HepG2 (cell line): ENCODE data around the gene EWSR1. TPM values are rescaled to one million over a fixed set of nuclear protein-coding genes. Genes with fewer than 3 reads are reported as not detected.

Source experiments
- ATAC-seq: fragments of 200-7000 bp; cut with Tn5 transposase; 3 replicates; pipeline ENCODE4 v1.9.1; 2020; ENCODE audit warnings: mild to moderate bottlenecking, moderate library complexity
- BruUV-seq: library from RNA; stranded (reverse); fragments of 400-500 nt; replicated peaks from 2 replicates; lab custom pipeline; 2021; lab: Mats Ljungman, UMichigan
- CTCF ChIA-PET: fragments of 300-600 bp; formaldehyde crosslinking; extraction: SDS; loops from one replicate; lab custom pipeline; 2021; ENCODE audit warnings: low total read pairs, inconsistent platforms, low intra/inter-chr PET ratio; lab: Yijun Ruan, JAX
- POLR2A ChIA-PET: fragments of 350-600 bp; sonication (Branson Sonifier 250); formaldehyde crosslinking; loops from one replicate; lab custom pipeline; 2020; ENCODE audit warnings: antibody characterized with exemption, inconsistent platforms; lab: Yijun Ruan, JAX
- DNase-seq: peaks from one replicate; pipeline ENCODE4 v3.0.0-alpha.2; 2015; ENCODE audit warnings: low spot score
- FAIRE-seq: peaks from 3 replicates; lab custom pipeline; 2011; peaks lifted over from hg19 to GRCh38; lab: Jason Lieb, UNC
- H2AFZ ChIP-seq: one replicate; pipeline ENCODE4 v1.6.1; 2011; ENCODE audit warnings: low read length, inconsistent platforms
- H3K27ac ChIP-seq: fragments of 300-600 bp; 3 replicates; pipeline ENCODE4 v1.8.0; 2011; ENCODE audit warnings: mixed run types, mild to moderate bottlenecking, mixed read lengths, low read length, inconsistent platforms; ENCODE audit not compliant: insufficient read depth; ENCODE audit errors: extremely low read length
- H3K27me3 ChIP-seq, 2 experiments: fragments of 200-600 bp in 1 of 2; 2 replicates in 1 of 2; 3 replicates in 1 of 2; pipeline versions ENCODE4 v1.6.0 to v1.8.0; 2011; ENCODE audit warnings: low read length in 2 of 2, mild to moderate bottlenecking in 2 of 2, moderate library complexity in 2 of 2, inconsistent platforms in 1 of 2; ENCODE audit not compliant: insufficient read depth in 2 of 2, control insufficient read depth in 1 of 2
- H3K36me3 ChIP-seq, 2 experiments: fragments of 200-600 bp in 1 of 2; replicated peaks in 1 of 2; 2 replicates in 1 of 2; 3 replicates in 1 of 2; pipeline versions ENCODE4 v1.5.1 to v1.8.0; 2011; ENCODE audit warnings: low read length in 2 of 2, inconsistent platforms in 1 of 2; ENCODE audit not compliant: insufficient read depth in 2 of 2, control insufficient read depth in 1 of 2
- H3K4me1 ChIP-seq: 2 replicates; pipeline ENCODE4 v1.5.1; 2012; ENCODE audit warnings: low read length, inconsistent platforms; ENCODE audit not compliant: insufficient read depth
- H3K4me2 ChIP-seq: 2 replicates; pipeline ENCODE4 v1.6.0; 2011; ENCODE audit warnings: low read depth, low read length, inconsistent platforms
- H3K4me3 ChIP-seq, 3 experiments: fragments of 200-600 bp in 1 of 3; sonication (generic), shearing (Covaris generic) in 1 of 3; replicated peaks in 1 of 3; 2 replicates each; pipeline ENCODE4 v1.5.1; 2011 to 2016; ENCODE audit warnings: low read length in 3 of 3, inconsistent platforms in 2 of 3, low read depth in 2 of 3, mild to moderate bottlenecking in 2 of 3, control low read depth in 1 of 3, mixed read lengths in 1 of 3; ENCODE audit not compliant: insufficient read depth in 1 of 3
- H3K79me2 ChIP-seq: one replicate; pipeline ENCODE4 v1.6.1; 2011; ENCODE audit warnings: low read length, inconsistent platforms; ENCODE audit not compliant: insufficient read depth
- H3K9ac ChIP-seq: 2 replicates; pipeline ENCODE4 v1.6.0; 2011; ENCODE audit warnings: mild to moderate bottlenecking, low read depth, low read length, inconsistent platforms; ENCODE audit not compliant: insufficient read depth
- H3K9me3 ChIP-seq: 2 replicates; pipeline ENCODE4 v1.5.1; 2012; ENCODE audit warnings: mild to moderate bottlenecking, low read length
- H4K20me1 ChIP-seq: 2 replicates; pipeline ENCODE4 v1.6.0; 2011; ENCODE audit warnings: inconsistent platforms, mild to moderate bottlenecking, low read length, moderate library complexity; ENCODE audit not compliant: insufficient read depth
- BHLHE40 ChIP-seq: IDR thresholded peaks from 2 replicates; pipeline ENCODE4 v1.6.1; 2011; ENCODE audit warnings: low read length, improper control_type of control experiment
- FOSL1 ChIP-seq: sonication (generic); formaldehyde crosslinking; IDR thresholded peaks from 2 replicates; pipeline ENCODE4 v1.9.0; 2021; ENCODE audit warnings: missing genetic modification reagents, borderline replicate concordance
- HMG20B ChIP-seq: conservative IDR thresholded peaks from 2 replicates; pipeline ENCODE4 v1.6.1; 2016; ENCODE audit warnings: missing genetic modification reagents, missing compliant biosample characterization
- MEIS2 ChIP-seq: sonication (generic); formaldehyde crosslinking; IDR thresholded peaks from 2 replicates; pipeline ENCODE4 v1.9.0; 2021; ENCODE audit warnings: mild to moderate bottlenecking, missing genetic modification reagents
- PAF1 ChIP-seq: IDR thresholded peaks from 2 replicates; pipeline ENCODE4 v1.6.1; 2016; ENCODE audit warnings: missing genetic modification reagents, missing compliant biosample characterization
- ZNF30 ChIP-seq: sonication (generic); formaldehyde crosslinking; IDR thresholded peaks from 2 replicates; pipeline ENCODE4 v1.5.0; 2020; ENCODE audit warnings: mild to moderate bottlenecking, missing genetic modification reagents
- ZNF331 ChIP-seq: sonication (generic); formaldehyde crosslinking; IDR thresholded peaks from 2 replicates; pipeline ENCODE4 v1.4.0; 2020; ENCODE audit warnings: missing genetic modification reagents
- ZNF333 ChIP-seq: sonication (generic); formaldehyde crosslinking; IDR thresholded peaks from 2 replicates; pipeline ENCODE4 v1.4.0; 2020; ENCODE audit warnings: mild to moderate bottlenecking, missing genetic modification reagents, borderline replicate concordance
- ZNF7 ChIP-seq: IDR thresholded peaks from 2 replicates; pipeline ENCODE4 v1.6.1; 2016; ENCODE audit warnings: missing biosample characterization, missing genetic modification reagents
- ZSCAN25 ChIP-seq: sonication (generic); formaldehyde crosslinking; IDR thresholded peaks from 2 replicates; pipeline ENCODE4 v1.8.0; 2022; ENCODE audit warnings: mild to moderate bottlenecking, missing genetic modification reagents
- WGBS: methylation state at CpG from one replicate; pipeline ENCODE4 v1.1.6; 2017; ENCODE audit warnings: low lambda C conversion rate; 5-methylcytosine and 5-hydroxymethylcytosine counted together
- in situ Hi-C: cut with HindIII; loops from 2 replicates; pipeline ENCODE4 v1.10.0; 2017; ENCODE audit warnings: low pct_unique_long_range_greater_than_20kb; ENCODE audit not compliant: extremely low pct_ligation_motif_present
- intact Hi-C: fragments of 100-400 bp; cut with micrococcal nuclease; formaldehyde crosslinking; loops from one replicate; pipeline ENCODE4 v1.10.0; 2022; ENCODE audit not compliant: unreplicated experiment
- polyA plus RNA-seq, 8 experiments: library from polyadenylated mRNA; depleted of rRNA in 3 of 8; stranded (reverse) in 7 of 8; unstranded in 1 of 8; fragments of >200 nt; fragmentation: Illumina TruSeq in 4 of 8; extraction: Trizol in 4 of 8; gene quantifications; 2 replicates each; pipeline versions ENCODE4 v1.2.1 to v1.2.3, GENCODE V29; 2011 to 2016; ENCODE audit warnings: low read depth in 4 of 8, missing spikeins in 1 of 8, mixed read lengths in 1 of 8; ENCODE audit not compliant: insufficient read depth in 1 of 8
- total RNA-seq, 5 experiments: library from RNA; depleted of rRNA; stranded (reverse); fragments of >200 nt; fragmentation: Illumina TruSeq; extraction: Trizol; gene quantifications; 2 replicates each; pipeline ENCODE4 v1.2.3, GENCODE V29; 2016; ENCODE audit warnings: low read depth in 1 of 5
- TF ChIP-seq, protein P1 (sequence below): sonication (generic); formaldehyde crosslinking; IDR thresholded peaks from 2 replicates; pipeline ENCODE4 v1.4.0; 2020; ENCODE audit warnings: missing genetic modification reagents

Gene EWSR1
- total and polyA plus RNA-seq, 2 of the 13 experiments (the other 11 are each of a cell fraction or from before 2014, with no cell fraction given), result 211 to 326 TPM

GRCh38 chr22:29339381-29340235 lies 71.5 kb downstream of the EWSR1 start:
- Histone ChIP-seq H3K4me2 (no peak overlapping the region), H3K36me3 (peaks cover 18 to 42% of the 10 kb centered on the region in 2 experiments), H3K9ac (no peak overlapping the region), H3K27ac (no peak overlapping the region), H3K27me3 (no peaks in the 10 kb centered on the region), H3K79me2 (no peaks in the 10 kb centered on the region), H4K20me1 (no peaks in the 10 kb centered on the region)
- BruUV-seq, result no TSS peak
- ATAC-seq (no peak), FAIRE-seq (no peak), DNase-seq (no peak)
- in situ Hi-C loops, result no loop called here
- POLR2A ChIA-PET, result no interaction called here
- intact Hi-C loops, result no loop called here
- TF ChIP-seq ZNF331 (no peak), ZNF7 (no peak), ZNF30 (CRISPR knock-in tag) (no peak), HMG20B (CRISPR knock-in tag) (no peak), MEIS2 (CRISPR knock-in tag) (no peak), BHLHE40 (no peak), ZNF333 (CRISPR knock-in tag) (no peak), PAF1 (CRISPR knock-in tag) (no peak), ZSCAN25 (no peak), FOSL1 (CRISPR knock-in tag) (no peak)
- TF ChIP-seq, protein P1, sequence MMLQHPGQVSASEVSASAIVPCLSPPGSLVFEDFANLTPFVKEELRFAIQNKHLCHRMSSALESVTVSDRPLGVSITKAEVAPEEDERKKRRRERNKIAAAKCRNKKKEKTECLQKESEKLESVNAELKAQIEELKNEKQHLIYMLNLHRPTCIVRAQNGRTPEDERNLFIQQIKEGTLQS, result no peak
- TF ChIP-seq, all 625 proteins: peak for 0
- no peak overlapping the region for H3K4me3 ChIP-seq
- peaks cover 38% of the 10 kb centered on the region for H3K4me1 ChIP-seq
- CTCF ChIA-PET, result no interaction called here
- 98% methylated on average over 20 of the region's 23 CpGs for WGBS
- no peaks in the 10 kb centered on the region for H3K9me3 ChIP-seq
- H2AFZ ChIP-seq, result no peak overlapping the region
